ENCODE measurements around the gene WFS1. TPM values are rescaled to one million over a fixed set of nuclear protein-coding genes. Genes with fewer than 3 reads are reported as not detected.

The WFS1 gene
- total and polyA plus RNA-seq, 2 donors (not counting 3 experiments of a cell fraction or from before 2014, with no cell fraction given): 48.2 to 70.0 TPM

- FAIRE-seq (no peak), DNase-seq (ENCODE audit: low read depth, low spot score) (no peak)
- no peaks in the 10 kb centered on the region for H3K9me1 ChIP-seq (replicated peaks; ENCODE audit: control insufficient read depth, extremely low read depth, insufficient read depth, low read length)
- intact Hi-C loops (cut with micrococcal nuclease): no loop called here
- TF ChIP-seq GATA2 (IDR thresholded peaks at IDR 0.05; ENCODE audit: insufficient read depth, insufficient read length, low read depth, low read length) (no peak), POLR2AphosphoS5 (IDR thresholded peaks at IDR 0.05; ENCODE audit: insufficient read depth, low read depth, low read length) (no peak), CTCF (IDR thresholded peaks at IDR 0.05; ENCODE audit: extremely low read depth in 1 of 2, insufficient read depth in 1 of 2, low read depth in 1 of 2, low read length in 2 of 2) (no peak), POLR2A (IDR thresholded peaks at IDR 0.05; ENCODE audit: low read depth, low read length) (no peak)
- H3K79me2 ChIP-seq (ENCODE audit: control insufficient read depth, insufficient read depth, low read length): no peaks in the 10 kb centered on the region
- H3K9me3 ChIP-seq (replicated peaks; ENCODE audit: control insufficient read depth, insufficient read depth, low read length): no peaks in the 10 kb centered on the region
- no peak overlapping the region for H3K27ac ChIP-seq (ENCODE audit: insufficient read depth, low read depth, low read length)
- peaks cover 14% of the 10 kb centered on the region for H3K4me1 ChIP-seq (ENCODE audit: control insufficient read depth, extremely low read depth, insufficient read depth, low read length)
- dilution Hi-C loops (cut with MboI; ENCODE audit: extremely low pct_ligation_motif_present, low sequenced_read_pairs): no loop called here
- no peak overlapping the region for H3K4me2 ChIP-seq (ENCODE audit: insufficient read depth, low read length)
- no peaks in the 10 kb centered on the region for H3K36me3 ChIP-seq (ENCODE audit: control insufficient read depth in 2 of 2, extremely low read depth in 1 of 2, insufficient read depth in 2 of 2, low read length in 2 of 2)
- H3K27me3 ChIP-seq (ENCODE audit: control insufficient read depth in 2 of 2, insufficient read depth in 2 of 2, low read length in 2 of 2): no peaks in the 10 kb centered on the region
- ChIA-PET CTCF (interaction anchor here (1.4 to 16.2 kb wide), 3 partner anchors 9 to 71 kb away, joined by 4 to 808 read pairs (median 623); partner anchors contain the start of gene WFS1), POLR2A (no interaction called here)
- H3K4me3 ChIP-seq (replicated peaks in 1 of 3; ENCODE audit: insufficient read depth in 1 of 3, low read depth in 1 of 3, low read length in 3 of 3): no peak overlapping the region
- no peaks in the 10 kb centered on the region for H4K20me1 ChIP-seq (replicated peaks; ENCODE audit: control insufficient read depth, extremely low read depth, insufficient read depth, low read length)
- BruUV-seq (replicated peaks): no TSS peak
- no peak overlapping the region for H3K9ac ChIP-seq (replicated peaks; ENCODE audit: extremely low read depth, insufficient read depth, low read length)
- H2AFZ ChIP-seq (ENCODE audit: low read depth, low read length): no peak overlapping the region
Measured at GRCh38 chr4:6322067-6322760, 52.6 kb downstream of the WFS1 start.
